Stimulated activated CD8-positive, alpha-beta memory T cell treated with anti-CD3 and anti-CD28 coated beads, Interleukin-7, amount 100 ng/mL, for 1 hour (primary cell): Measurements from ENCODE around the gene SNAP25.

Experiments
- DNase-seq, 2 donors: peaks; one replicate each; pipeline ENCODE4 v3.0.0-alpha.2; 2020; ENCODE audit warnings: low read depth in 2 of 2

Gene SNAP25

DNA sequence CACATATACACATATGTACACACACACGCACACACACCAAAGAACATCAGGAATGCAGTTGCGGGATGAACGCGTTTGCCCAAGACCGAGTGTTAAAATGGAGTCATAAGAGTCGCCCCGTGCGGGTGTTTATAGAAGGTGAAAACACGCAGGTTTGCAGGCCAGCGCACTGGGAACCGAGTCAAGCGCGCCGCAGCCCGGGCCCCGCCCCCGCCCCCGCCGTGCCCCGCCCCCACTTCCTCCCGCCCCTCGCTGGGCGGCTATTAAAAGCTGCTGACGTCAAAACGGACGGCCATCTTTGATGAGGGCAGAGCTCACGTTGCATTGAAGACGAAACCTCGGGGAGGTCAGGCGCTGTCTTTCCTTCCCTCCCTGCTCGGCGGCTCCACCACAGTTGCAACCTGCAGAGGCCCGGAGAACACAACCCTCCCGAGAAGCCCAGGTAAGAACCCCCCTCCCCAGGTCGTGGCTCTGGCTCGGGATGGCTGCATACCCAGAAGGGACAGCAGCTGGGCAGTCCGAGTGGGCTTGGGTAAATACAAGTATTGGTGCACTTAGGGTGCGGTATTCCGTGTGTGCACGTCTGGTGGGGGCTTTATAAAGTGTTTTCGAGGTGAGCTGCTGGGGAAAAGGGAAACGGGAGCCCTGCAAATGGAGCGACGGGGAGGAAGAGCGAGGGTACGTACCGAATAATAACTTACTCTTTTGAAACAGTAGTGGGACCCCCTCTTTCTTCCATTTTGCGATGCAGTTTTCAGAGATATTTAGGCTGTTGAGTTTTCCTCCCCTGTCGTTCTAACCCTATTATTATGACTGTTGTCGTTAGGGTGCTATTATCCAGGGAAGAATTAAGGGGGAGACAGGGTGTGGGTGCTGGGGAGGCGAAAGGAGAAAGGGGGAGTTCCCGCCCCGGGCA lies at the start of gene SNAP25:
TSS of gene SNAP25 (plus strand) at position 295 of the 916 bp plus-strand sequence. CDS start 56,662 bp downstream, outside the sequence.
- DNase-seq = no peak

DNA sequence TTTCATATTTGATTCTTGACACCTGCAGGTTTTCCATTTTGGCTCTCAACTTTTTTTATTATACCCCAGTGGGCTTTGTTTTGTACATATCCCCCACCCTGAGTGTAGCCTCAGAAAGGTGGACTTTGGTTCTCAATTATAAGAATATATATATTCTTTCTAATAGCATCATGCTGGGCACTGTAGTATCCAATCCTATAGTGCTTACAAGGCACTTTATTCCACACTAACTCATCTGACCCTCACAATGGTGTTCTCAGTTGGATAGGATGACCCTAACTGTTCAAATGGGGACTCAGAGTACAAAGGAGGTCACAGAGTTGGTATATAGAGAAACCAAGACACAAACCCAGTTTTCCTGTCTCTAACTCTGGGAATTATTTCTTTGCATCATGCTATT lies 48.9 kb upstream of the SNAP25 start:
- DNase-seq = no peak

- no peak for DNase-seq
These were observed 48.4 kb upstream of the SNAP25 start for GRCh38 chr20:10170261-10170660.

DNA sequence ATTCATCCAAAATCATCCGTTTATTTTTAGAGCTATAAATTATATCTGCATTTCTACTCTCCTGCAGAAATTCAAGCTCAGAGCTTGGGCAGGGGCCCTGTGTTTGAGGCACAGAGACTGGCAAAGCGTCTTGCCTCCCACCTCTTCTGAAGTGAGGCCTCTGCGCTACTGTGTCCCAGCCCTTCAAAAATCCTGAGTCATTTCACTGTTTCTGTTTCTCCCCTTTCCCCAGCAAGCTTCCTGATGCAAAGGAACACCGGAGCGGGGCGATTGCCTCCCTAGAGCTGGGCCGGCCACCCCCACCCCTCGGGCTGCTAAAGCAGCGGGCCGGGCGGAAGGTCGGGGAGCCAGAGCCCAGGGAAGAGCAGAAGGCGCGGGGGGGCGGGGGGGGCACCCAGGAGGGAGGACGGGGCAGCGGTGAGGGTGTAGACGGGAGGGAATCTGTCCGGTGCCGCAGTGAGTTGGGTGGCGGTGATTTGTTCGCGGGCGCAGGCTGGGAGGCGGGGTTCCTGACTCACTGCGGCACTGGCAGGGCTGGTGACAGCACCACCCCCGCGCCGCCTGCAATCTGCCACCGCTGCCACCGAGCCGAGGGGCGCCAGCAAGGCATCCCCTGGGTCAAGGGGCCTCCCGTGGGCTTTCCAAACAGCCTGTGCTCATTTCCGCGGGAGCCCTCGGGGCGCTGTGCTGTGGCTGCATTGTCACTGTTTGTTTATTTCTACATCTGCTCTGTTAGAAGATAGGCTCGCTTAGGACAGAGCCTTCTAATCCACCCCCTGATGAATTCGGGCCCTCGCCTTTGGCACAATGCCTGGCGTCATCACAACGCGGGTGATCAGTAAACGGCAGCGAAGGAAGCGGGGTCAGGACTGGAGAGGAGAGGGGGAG lies 46.5 kb upstream of the SNAP25 start:
- no peak for DNase-seq

- no peak for DNase-seq
These were observed 45.5 kb upstream of the SNAP25 start for GRCh38 chr20:10172998-10173655.

DNA sequence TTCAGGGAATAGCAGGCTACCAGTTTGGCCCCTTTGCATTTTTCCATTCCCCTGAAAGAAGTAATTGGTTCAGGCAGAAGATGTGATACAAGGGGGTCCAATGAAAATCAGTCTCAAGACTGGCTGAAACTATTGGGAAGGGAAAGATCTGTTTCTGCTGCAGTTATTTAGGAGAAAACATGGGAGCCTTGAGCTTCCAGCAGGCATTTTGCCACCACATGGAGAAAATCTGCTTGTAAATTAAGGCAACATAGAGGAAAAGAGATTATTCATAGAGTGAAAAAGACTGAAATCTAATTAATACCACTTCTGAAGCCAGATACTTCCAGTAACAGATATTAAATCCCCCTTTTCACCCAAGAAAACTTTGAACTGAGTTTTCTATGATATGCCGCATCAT lies 44.2 kb upstream of the SNAP25 start:
- DNase-seq = no peak

DNA sequence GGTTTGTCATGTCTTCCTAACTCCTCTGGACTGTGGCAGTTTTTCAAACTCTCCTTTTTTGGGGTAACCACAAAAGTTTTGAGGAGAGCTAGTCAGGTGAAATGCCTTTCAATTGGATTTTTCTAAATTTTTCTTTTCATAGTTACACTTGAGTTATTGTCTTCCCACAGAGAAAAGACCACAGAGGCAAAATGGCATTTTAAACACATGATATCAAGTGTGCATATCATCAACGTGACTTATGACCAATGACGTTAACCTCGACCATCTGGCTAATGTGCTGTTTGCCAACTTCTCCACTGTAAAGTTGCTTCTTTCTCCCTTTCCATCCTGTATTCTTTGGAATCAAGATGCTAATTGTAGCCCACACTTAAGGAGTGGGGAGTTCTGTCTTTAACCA lies 41.3 kb upstream of the SNAP25 start:
- DNase-seq = no peak

GRCh38 chr20:10178091-10178490 lies 40.5 kb upstream of the SNAP25 start:
- no peak for DNase-seq

- DNase-seq = no peak
These were observed 39.8 kb upstream of the SNAP25 start for GRCh38 chr20:10178727-10179313.

GRCh38 chr20:10179574-10180298 lies 38.9 kb upstream of the SNAP25 start:
- no peak for DNase-seq

GRCh38 chr20:10180651-10181235 lies 37.9 kb upstream of the SNAP25 start:
- DNase-seq = no peak

DNA sequence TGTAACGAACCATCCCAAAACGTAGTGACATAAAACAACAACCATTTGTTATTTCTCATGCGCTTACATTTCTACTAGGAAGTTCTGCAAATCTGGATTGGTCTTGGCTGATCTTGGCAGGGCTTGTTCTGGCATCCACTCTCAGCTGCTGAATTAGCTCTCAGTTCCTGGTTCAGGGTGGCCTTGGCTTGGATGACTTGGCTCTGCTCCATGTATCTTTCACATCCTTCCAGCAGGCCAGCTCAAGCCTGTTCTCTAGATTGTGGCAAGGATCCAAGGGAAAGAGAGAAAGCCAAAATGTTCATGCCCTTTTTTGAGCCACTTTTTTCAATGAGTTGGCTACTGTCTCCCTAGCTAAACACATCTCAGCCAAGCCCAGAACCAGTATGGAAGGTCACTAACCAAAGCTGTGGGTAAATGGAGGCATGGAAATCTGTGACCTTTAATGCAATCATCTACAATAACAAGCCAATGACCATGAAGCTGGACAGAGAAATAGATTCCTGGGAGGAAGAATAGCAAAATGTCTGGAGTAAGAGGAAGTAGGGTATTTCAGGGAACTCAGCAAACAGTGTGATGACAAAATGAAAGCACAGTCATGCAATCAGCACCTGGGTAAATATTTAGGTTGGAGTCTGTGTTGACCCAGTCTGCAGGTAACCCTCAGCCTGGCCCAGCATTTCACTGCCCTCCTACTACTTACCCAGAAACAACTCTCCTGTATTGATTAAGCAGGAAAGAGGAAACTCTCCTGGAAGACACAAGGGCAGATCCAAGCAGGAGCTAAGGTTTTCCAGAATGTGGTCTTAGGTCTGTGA lies 32.7 kb upstream of the SNAP25 start:
- DNase-seq = no peak

DNA sequence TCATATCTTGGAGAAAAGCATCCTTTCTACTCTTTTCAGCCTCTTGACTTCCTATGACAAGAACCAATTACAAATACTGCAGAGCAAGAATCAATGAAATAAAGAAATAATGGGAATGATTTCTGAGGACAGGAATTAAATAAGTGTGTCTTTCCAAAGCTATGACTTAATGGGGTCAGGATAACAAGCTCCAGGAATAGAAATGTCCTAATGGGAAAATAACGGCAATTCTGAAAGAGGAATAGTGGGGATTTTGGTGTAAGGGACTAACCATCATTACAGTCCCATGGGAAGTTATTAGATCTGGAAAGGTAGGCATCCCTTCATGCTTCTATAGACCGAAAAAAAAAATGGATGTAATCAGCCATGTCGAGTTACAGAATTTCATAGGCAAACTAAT lies 28.2 kb upstream of the SNAP25 start:
- DNase-seq = no peak

DNA sequence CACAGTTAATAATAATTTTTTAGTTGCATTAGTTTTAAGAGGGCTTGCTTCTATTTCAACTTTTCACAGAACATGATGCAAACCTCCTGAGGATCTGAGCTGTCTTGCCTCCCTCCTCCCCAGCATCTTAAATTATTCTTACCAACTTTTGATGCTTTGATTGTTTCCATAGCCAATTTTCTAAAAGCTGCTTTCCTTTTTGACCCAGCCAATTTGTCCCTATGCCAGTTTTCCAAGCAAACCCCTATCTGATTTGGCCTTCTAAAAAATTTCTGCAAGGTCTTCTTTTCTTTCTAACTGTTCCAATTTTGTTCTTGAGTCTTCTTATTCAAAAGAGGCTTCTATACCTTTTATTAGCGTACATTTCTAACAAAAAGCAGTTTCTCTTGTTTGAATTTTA lies 26.5 kb upstream of the SNAP25 start:
- DNase-seq = no peak

DNA sequence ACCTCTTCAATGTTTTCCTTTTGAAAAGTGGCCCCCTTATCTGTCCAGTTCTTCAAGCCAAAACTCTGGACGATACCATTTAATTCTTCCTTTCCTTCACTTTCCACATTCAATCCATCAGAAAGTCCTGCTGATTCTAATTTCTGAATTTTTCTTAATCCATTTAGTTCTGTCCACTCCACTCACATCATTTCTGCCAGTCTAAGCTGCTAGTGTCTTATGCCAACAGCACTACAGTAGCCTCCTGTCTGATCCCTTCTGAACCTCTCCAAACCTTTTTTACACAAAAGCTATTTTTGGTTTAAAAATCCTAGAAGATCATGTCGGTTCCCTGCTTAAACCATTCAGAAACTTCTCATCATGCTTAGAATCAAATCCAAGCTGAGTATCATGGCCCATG lies 24.5 kb upstream of the SNAP25 start:
- DNase-seq = no peak

DNA sequence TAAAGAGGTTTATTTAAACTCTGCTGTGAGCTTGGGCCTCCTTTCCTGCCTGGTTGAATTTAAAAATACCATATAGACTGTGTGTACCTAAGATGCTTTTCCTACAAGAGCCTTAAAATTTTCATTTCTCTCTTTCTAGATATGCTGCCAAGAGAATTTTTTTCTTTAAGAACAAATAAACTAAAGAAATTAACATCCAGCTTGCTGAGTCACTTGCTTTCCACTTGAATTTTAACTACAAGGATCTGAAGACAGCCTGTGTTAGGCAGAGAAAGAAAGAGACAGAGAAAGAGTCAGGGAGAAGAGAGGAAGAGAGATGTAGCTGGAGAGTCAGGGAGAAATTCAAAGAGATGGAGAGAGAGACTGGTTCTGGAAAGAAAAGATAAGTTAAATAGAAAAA lies 18.3 kb upstream of the SNAP25 start:
- no peak for DNase-seq

DNA sequence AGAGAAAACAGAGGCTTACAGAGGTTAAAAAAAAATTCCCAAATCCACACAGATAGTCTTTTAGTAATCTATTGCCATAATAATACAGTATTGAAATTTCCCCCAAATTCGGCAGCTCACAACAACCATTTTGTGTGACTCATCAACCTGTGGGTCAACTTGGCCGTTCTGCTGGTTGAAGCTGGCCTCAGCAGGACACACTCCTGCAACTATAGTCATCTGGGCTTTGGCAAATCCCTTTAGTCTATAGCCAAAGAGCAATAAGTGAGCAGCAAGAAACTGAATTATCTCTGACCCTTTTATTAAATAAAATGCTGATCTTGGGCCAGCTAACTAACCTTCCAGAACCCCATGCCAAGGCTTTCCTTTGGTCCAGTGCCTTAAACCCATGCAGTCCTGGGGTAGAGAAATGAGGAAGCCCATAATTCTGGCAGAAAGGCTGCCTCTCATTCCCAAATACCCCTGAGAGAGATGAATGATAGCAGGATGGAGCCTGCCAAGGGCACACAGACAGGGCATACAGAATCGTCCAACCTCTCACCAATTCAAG lies 17.2 kb upstream of the SNAP25 start:
- no peak for DNase-seq

DNA sequence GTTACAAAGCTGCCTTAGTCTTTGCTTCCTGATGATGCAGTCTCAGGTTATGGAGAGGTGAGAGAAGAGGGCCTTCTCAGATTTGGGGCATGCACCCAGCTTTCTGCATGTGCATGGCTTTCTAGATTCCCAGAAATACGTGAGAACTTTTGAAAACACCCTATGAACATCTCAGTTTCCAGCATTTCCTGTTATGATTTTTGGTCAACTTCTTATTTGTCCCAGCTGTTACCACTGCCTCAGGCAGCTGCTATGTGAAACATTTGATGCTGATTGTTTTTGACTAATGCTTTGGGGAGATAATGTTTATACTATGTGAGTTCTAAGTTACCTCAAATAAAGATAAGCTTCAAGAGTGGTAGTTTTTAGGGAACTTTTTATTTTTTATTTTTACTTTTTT lies 9.5 kb upstream of the SNAP25 start:
- DNase-seq = no peak

GRCh38 chr20:10213526-10213925 lies 5.1 kb upstream of the SNAP25 start:
- DNase-seq = no peak
